GM12892 (cell line): Measurements from ENCODE around the gene SCAMP4.

Source experiments
- DNase-seq: peaks from one replicate; pipeline ENCODE4 v3.0.0; 2011; ENCODE audit not compliant: insufficient read length
- FAIRE-seq: peaks from 2 replicates; lab custom pipeline; 2011; peaks lifted over from hg19 to GRCh38; lab: Jason Lieb, UNC
- POLR2A ChIP-seq: IDR thresholded peaks from 2 replicates; pipeline ENCODE4 v1.6.1; 2011; ENCODE audit warnings: low read depth, low read length, control low read depth
- POLR2AphosphoS5 ChIP-seq: IDR thresholded peaks from 2 replicates; pipeline ENCODE4 v1.6.1; 2011; ENCODE audit warnings: low read depth, low read length, control low read depth
- TAF1 ChIP-seq: IDR thresholded peaks from 2 replicates; pipeline ENCODE4 v1.6.1; 2011; ENCODE audit warnings: low read depth, mild to moderate bottlenecking, control low read depth, low read length, borderline replicate concordance

Gene SCAMP4

GRCh38 chr19:1889907-1890306, 15.3 kb upstream of the SCAMP4 start:
- FAIRE-seq (no peak), DNase-seq (no peak)
- TF ChIP-seq TAF1 (no peak), POLR2A (no peak), POLR2AphosphoS5 (no peak)

- TF ChIP-seq POLR2AphosphoS5, result no peak
- TF ChIP-seq TAF1, result no peak
- no peak for TF ChIP-seq POLR2A
- FAIRE-seq, result no peak
- no peak for DNase-seq
Observed at GRCh38 chr19:1893791-1894190, 11.4 kb upstream of the SCAMP4 start.

GRCh38 chr19:1896508-1896907, 8.7 kb upstream of the SCAMP4 start:
- DNase-seq (no peak), FAIRE-seq (no peak)
- TF ChIP-seq POLR2A (no peak), TAF1 (no peak), POLR2AphosphoS5 (no peak)

GRCh38 chr19:1901940-1902404, 3.2 kb upstream of the SCAMP4 start:
- TF ChIP-seq POLR2A, result no peak
- TF ChIP-seq TAF1, result no peak
- no peak for TF ChIP-seq POLR2AphosphoS5

GRCh38 chr19:1902923-1903322, 2.3 kb upstream of the SCAMP4 start:
- no peak for FAIRE-seq
- no peak for TF ChIP-seq POLR2A
- no peak for TF ChIP-seq POLR2AphosphoS5
- no peak for TF ChIP-seq TAF1
- no peak for DNase-seq

More at GRCh38 chr19:1901940-1902404, 3.2 kb upstream of the SCAMP4 start:
- DNase-seq (no peak), FAIRE-seq (no peak)

GRCh38 chr19:1904860-1905109, 414 bp upstream of the SCAMP4 start:
- FAIRE-seq, result no peak

GRCh38 chr19:1905863-1906375, 720 bp downstream of the SCAMP4 start:
- DNase-seq (no peak), FAIRE-seq (peak; percentile 58)
- TF ChIP-seq POLR2AphosphoS5, result no peak
- no peak for TF ChIP-seq TAF1
- no peak for TF ChIP-seq POLR2A

More at GRCh38 chr19:1904860-1905109, 414 bp upstream of the SCAMP4 start:
- DNase-seq, result no peak
- TF ChIP-seq POLR2A (no peak; the same call in 1 of the 2 replicates), POLR2AphosphoS5 (no peak), TAF1 (no peak)

GRCh38 chr19:1906985-1907562, 1.9 kb downstream of the SCAMP4 start:
- FAIRE-seq (no peak), DNase-seq (no peak)
- no peak for TF ChIP-seq POLR2A
- TF ChIP-seq TAF1, result no peak
- no peak for TF ChIP-seq POLR2AphosphoS5

GRCh38 chr19:1907563-1908363, 2.6 kb downstream of the SCAMP4 start:
- TF ChIP-seq TAF1 (no peak), POLR2AphosphoS5 (no peak), POLR2A (no peak)
- DNase-seq (no peak), FAIRE-seq (no peak)

- TF ChIP-seq POLR2A, result no peak
- TF ChIP-seq POLR2AphosphoS5, result no peak
- no peak for TF ChIP-seq TAF1
- FAIRE-seq, result no peak
- DNase-seq, result no peak
Observed at GRCh38 chr19:1908364-1908678, 3.1 kb downstream of the SCAMP4 start.

- no peak for FAIRE-seq
- no peak for DNase-seq
- TF ChIP-seq TAF1 (no peak), POLR2A (no peak), POLR2AphosphoS5 (no peak)
Observed at GRCh38 chr19:1909761-1910080, 4.5 kb downstream of the SCAMP4 start.

- TF ChIP-seq TAF1 (no peak), POLR2A (no peak), POLR2AphosphoS5 (no peak)
- DNase-seq, result no peak
Observed at GRCh38 chr19:1910177-1910576, 5.0 kb downstream of the SCAMP4 start.

More at GRCh38 chr19:1910177-1910576, 5.0 kb downstream of the SCAMP4 start:
- no peak for FAIRE-seq
